ENCODE results near the gene CLMP. TPM values are rescaled to one million over a fixed set of nuclear protein-coding genes. Genes with fewer than 3 reads are reported as not detected.
"Not testable (repeated sequence)": the region's sequence is repeated elsewhere in the genome, so short reads cannot be mapped to it uniquely, and the experiment has no call there.

CLMP gene
- total and polyA plus RNA-seq, 8 donors, result 0.46 to 5.5 (median 1.0) TPM

GRCh38 chr11:123135863-123136446 is 59.1 kb downstream of the CLMP start:
- Histone ChIP-seq H3K27ac (no peak overlapping the region), H3K4me3 (no peak overlapping the region), H3K4me1 (no peaks in the 10 kb centered on the region), H3K9me3 (no peaks in the 10 kb centered on the region), H3K36me3 (no peaks in the 10 kb centered on the region), H3K27me3 (no peaks in the 10 kb centered on the region)
- ATAC-seq (no peak), DNase-seq (no peak), FAIRE-seq (no peak)
- no peak for TF ChIP-seq CTCF (IDR thresholded peaks at IDR 0.05)
- 81 to 90% methylated on average over 18 of the region's 18 CpGs for WGBS, 2 donors
- intact Hi-C loops (cut with DNase I), result no loop called here

DNA sequence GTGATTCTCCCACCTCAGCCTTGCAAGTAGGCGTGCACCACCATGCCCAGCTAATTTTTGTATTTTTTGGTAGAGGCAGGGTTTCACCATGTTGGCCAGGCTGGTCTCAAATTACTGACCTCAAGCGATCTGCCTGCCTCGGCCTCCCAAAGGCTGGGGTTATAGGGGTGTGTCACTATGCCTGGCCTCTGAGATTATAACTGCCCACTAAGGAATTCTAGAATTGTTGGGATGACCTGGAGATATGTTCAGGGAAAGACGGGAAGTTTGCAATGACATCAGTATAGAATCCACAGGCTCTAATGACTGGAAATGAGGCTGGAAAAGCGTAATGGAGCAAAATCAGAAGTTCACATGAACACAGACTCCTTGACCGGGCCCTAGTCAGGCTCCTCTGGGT is 62.2 kb downstream of the CLMP start:
- Histone ChIP-seq H3K27ac (no peak overlapping the region), H3K4me1 (no peaks in the 10 kb centered on the region), H3K36me3 (no peaks in the 10 kb centered on the region), H3K4me3 (no peak overlapping the region), H3K9me3 (no peaks in the 10 kb centered on the region), H3K27me3 (no peaks in the 10 kb centered on the region)
- 92 to 98% methylated on average over 6 of the region's 6 CpGs for WGBS, 2 donors
- TF ChIP-seq CTCF (IDR thresholded peaks at IDR 0.05), result no peak
- no peak for ATAC-seq
- FAIRE-seq, result no peak
- no peak for DNase-seq
- intact Hi-C loops (cut with DNase I), result no loop called here

DNA sequence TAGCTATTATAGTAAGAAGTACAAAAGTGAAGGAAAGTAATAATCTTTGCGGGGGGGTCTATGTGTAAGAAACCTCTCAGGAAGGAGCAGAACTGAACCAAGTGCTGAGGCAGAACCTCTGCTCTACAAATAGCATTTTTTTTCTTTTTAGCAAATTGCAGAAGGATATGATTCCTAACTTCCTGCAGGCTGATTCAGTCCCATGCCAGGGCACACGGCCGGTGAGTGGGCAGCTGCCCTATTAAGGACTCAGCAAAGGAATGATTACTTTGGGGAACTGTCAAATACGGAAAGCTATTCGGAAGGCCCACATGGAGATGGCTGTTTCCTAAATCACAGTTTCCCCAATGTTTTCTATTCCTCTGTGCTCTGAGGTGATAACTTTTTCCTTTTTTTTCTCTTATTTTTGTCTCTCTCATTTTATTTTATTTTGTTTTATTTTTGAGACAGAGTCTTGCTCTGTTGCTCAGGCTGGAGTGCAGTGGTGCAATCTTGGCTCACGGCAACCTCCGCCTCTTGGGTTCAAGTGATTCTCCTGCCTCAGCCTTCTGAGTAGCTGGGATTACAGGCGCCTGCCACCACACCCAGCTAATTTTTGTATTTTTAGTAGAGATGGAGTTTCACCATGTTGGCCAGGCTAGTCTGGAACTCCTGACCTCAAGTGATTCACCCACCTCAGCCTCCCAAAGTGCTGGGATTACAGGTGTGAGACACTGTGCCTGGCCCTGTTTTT is 62.8 kb downstream of the CLMP start:
- WGBS, 2 donors, result 77 to 82% methylated on average over 8 of the region's 8 CpGs
- FAIRE-seq; intact Hi-C loops (cut with DNase I); H3K4me1 ChIP-seq; H3K27me3 ChIP-seq; DNase-seq; H3K4me3 ChIP-seq; H3K9me3 ChIP-seq; H3K27ac ChIP-seq; H3K36me3 ChIP-seq: not testable (repeated sequence)
- peak in 1 of 4 donors; percentile 38 for ATAC-seq

DNA sequence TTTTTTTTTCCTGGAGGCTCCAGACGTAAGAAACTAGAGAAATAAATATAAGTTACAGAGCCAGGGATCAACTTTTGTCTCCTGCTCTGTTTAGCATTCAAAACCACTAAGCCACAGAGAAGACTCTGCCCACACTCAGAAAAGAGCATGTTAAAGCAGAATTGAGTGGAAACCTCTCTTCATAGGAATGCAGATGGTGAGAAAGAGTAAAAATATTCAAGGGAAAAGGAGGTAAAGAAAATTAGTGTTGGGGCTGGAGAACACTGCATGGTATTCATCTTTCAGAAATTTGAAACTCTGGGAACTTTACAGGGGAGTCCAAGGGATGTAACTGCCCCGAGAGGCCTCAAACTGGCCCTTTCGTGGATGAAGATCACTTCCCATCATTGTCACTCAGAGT is 65.1 kb downstream of the CLMP start:
- TF ChIP-seq CTCF (IDR thresholded peaks at IDR 0.05), result no peak
- H3K9me3 ChIP-seq, result no peaks in the 10 kb centered on the region
- no peaks in the 10 kb centered on the region for H3K4me1 ChIP-seq
- H3K36me3 ChIP-seq, result no peaks in the 10 kb centered on the region
- no peak overlapping the region for H3K27ac ChIP-seq
- H3K27me3 ChIP-seq, result no peaks in the 10 kb centered on the region
- intact Hi-C loops (cut with DNase I), result no loop called here
- no peak overlapping the region for H3K4me3 ChIP-seq
- FAIRE-seq, result no peak
- no peak for ATAC-seq
- WGBS, 2 donors, result 75 to 77% methylated on average over 3 of the region's 3 CpGs
- DNase-seq, result no peak

- H3K27ac ChIP-seq, result no peak overlapping the region
- DNase-seq, result no peak
- WGBS, 2 donors, result 62 to 66% methylated on average over 3 of the region's 3 CpGs
- intact Hi-C loops (cut with DNase I), result no loop called here
- no peaks in the 10 kb centered on the region for H3K4me1 ChIP-seq
- H3K4me3 ChIP-seq, result no peak overlapping the region
- ATAC-seq, result no peak
- H3K36me3 ChIP-seq, result no peaks in the 10 kb centered on the region
- no peaks in the 10 kb centered on the region for H3K9me3 ChIP-seq
- no peaks in the 10 kb centered on the region for H3K27me3 ChIP-seq
- FAIRE-seq, result no peak
- no peak for TF ChIP-seq CTCF (IDR thresholded peaks at IDR 0.05)
Observed at GRCh38 chr11:123125169-123125568, 69.9 kb downstream of the CLMP start.
